ENCODE measurements around the gene MECR.

MECR gene

GRCh38 chr1:29253180-29253579 lies 22.4 kb upstream of the MECR start:
- TF ChIP-seq TAF1 (IDR thresholded peaks at IDR 0.05; ENCODE audit: borderline replicate concordance, low read depth, low read length): no peak
- TF ChIP-seq POLR2AphosphoS5 (IDR thresholded peaks at IDR 0.05; ENCODE audit: low read depth, low read length): no peak
- no peak for TF ChIP-seq POLR2A (IDR thresholded peaks at IDR 0.05; ENCODE audit: low read depth, low read length)
- DNase-seq (ENCODE audit: insufficient read length): no peak
- FAIRE-seq: no peak

GRCh38 chr1:29251164-29252124 lies 20.7 kb upstream of the MECR start:
- no peak for DNase-seq (ENCODE audit: insufficient read length)
- TF ChIP-seq POLR2A (IDR thresholded peaks at IDR 0.05; ENCODE audit: low read depth, low read length) (no peak), TAF1 (IDR thresholded peaks at IDR 0.05; ENCODE audit: borderline replicate concordance, low read depth, low read length) (no peak), POLR2AphosphoS5 (IDR thresholded peaks at IDR 0.05; ENCODE audit: low read depth, low read length) (no peak)
- no peak for FAIRE-seq

- DNase-seq (ENCODE audit: insufficient read length) (no peak), FAIRE-seq (no peak)
- TF ChIP-seq POLR2A (IDR thresholded peaks at IDR 0.05; ENCODE audit: low read depth, low read length) (no peak), POLR2AphosphoS5 (IDR thresholded peaks at IDR 0.05; ENCODE audit: low read depth, low read length) (no peak), TAF1 (IDR thresholded peaks at IDR 0.05; ENCODE audit: borderline replicate concordance, low read depth, low read length) (no peak)
Observed at GRCh38 chr1:29249951-29250581, 19.3 kb upstream of the MECR start.

GRCh38 chr1:29249170-29249691 lies 18.5 kb upstream of the MECR start:
- FAIRE-seq (no peak), DNase-seq (ENCODE audit: insufficient read length) (no peak)
- TF ChIP-seq POLR2A (IDR thresholded peaks at IDR 0.05; ENCODE audit: low read depth, low read length): no peak
- no peak for TF ChIP-seq TAF1 (IDR thresholded peaks at IDR 0.05; ENCODE audit: borderline replicate concordance, low read depth, low read length)
- no peak for TF ChIP-seq POLR2AphosphoS5 (IDR thresholded peaks at IDR 0.05; ENCODE audit: low read depth, low read length)

- no peak for FAIRE-seq
- DNase-seq (ENCODE audit: insufficient read length): no peak
- no peak for TF ChIP-seq POLR2A (IDR thresholded peaks at IDR 0.05; ENCODE audit: low read depth, low read length)
- no peak for TF ChIP-seq TAF1 (IDR thresholded peaks at IDR 0.05; ENCODE audit: borderline replicate concordance, low read depth, low read length)
- TF ChIP-seq POLR2AphosphoS5 (IDR thresholded peaks at IDR 0.05; ENCODE audit: low read depth, low read length): no peak
Observed at GRCh38 chr1:29248409-29248808, 17.7 kb upstream of the MECR start.

- TF ChIP-seq POLR2A (IDR thresholded peaks at IDR 0.05; ENCODE audit: low read depth, low read length) (no peak), POLR2AphosphoS5 (IDR thresholded peaks at IDR 0.05; ENCODE audit: low read depth, low read length) (no peak), TAF1 (IDR thresholded peaks at IDR 0.05; ENCODE audit: borderline replicate concordance, low read depth, low read length) (no peak)
- FAIRE-seq (no peak), DNase-seq (ENCODE audit: insufficient read length) (no peak)
Observed at GRCh38 chr1:29247571-29248273, 17.0 kb upstream of the MECR start.

GRCh38 chr1:29247044-29247443 lies 16.3 kb upstream of the MECR start:
- no peak for TF ChIP-seq TAF1 (IDR thresholded peaks at IDR 0.05; ENCODE audit: borderline replicate concordance, low read depth, low read length)
- no peak for TF ChIP-seq POLR2A (IDR thresholded peaks at IDR 0.05; ENCODE audit: low read depth, low read length)
- TF ChIP-seq POLR2AphosphoS5 (IDR thresholded peaks at IDR 0.05; ENCODE audit: low read depth, low read length): no peak
- no peak for FAIRE-seq
- no peak for DNase-seq (ENCODE audit: insufficient read length)

GRCh38 chr1:29245876-29246275 lies 15.1 kb upstream of the MECR start:
- DNase-seq (ENCODE audit: insufficient read length): no peak
- no peak for TF ChIP-seq TAF1 (IDR thresholded peaks at IDR 0.05; ENCODE audit: borderline replicate concordance, low read depth, low read length)
- no peak for TF ChIP-seq POLR2AphosphoS5 (IDR thresholded peaks at IDR 0.05; ENCODE audit: low read depth, low read length)
- TF ChIP-seq POLR2A (IDR thresholded peaks at IDR 0.05; ENCODE audit: low read depth, low read length): no peak
- FAIRE-seq: no peak

- TF ChIP-seq POLR2AphosphoS5 (IDR thresholded peaks at IDR 0.05; ENCODE audit: low read depth, low read length): no peak
- no peak for TF ChIP-seq TAF1 (IDR thresholded peaks at IDR 0.05; ENCODE audit: borderline replicate concordance, low read depth, low read length)
- TF ChIP-seq POLR2A (IDR thresholded peaks at IDR 0.05; ENCODE audit: low read depth, low read length): no peak
- no peak for FAIRE-seq
- DNase-seq (ENCODE audit: insufficient read length): no peak
Observed at GRCh38 chr1:29245261-29245660, 14.5 kb upstream of the MECR start.

GRCh38 chr1:29243871-29244200 lies 13.1 kb upstream of the MECR start:
- TF ChIP-seq TAF1 (IDR thresholded peaks at IDR 0.05; ENCODE audit: borderline replicate concordance, low read depth, low read length) (no peak), POLR2A (IDR thresholded peaks at IDR 0.05; ENCODE audit: low read depth, low read length) (no peak), POLR2AphosphoS5 (IDR thresholded peaks at IDR 0.05; ENCODE audit: low read depth, low read length) (no peak)
- DNase-seq (ENCODE audit: insufficient read length): no peak
- FAIRE-seq: no peak

Measured in GM12892 (cell line).